HepG2 (cell line): Measurements from ENCODE around the gene ENDOU. TPM values are rescaled to one million over a fixed set of nuclear protein-coding genes. Genes with fewer than 3 reads are reported as not detected.
A peak's percentile ranks its signal among the peaks of the same experiment; 100 is the strongest.

Experiments used
- ATAC-seq: fragments of 200-7000 bp; cut with Tn5 transposase; 3 replicates; pipeline ENCODE4 v1.9.1; 2020; ENCODE audit warnings: mild to moderate bottlenecking, moderate library complexity
- BruUV-seq: library from RNA; stranded (reverse); fragments of 400-500 nt; replicated peaks from 2 replicates; lab custom pipeline; 2021; lab: Mats Ljungman, UMichigan
- CTCF ChIA-PET: fragments of 300-600 bp; formaldehyde crosslinking; extraction: SDS; loops from one replicate; lab custom pipeline; 2021; ENCODE audit warnings: low total read pairs, inconsistent platforms, low intra/inter-chr PET ratio; lab: Yijun Ruan, JAX
- POLR2A ChIA-PET: fragments of 350-600 bp; sonication (Branson Sonifier 250); formaldehyde crosslinking; loops from one replicate; lab custom pipeline; 2020; ENCODE audit warnings: antibody characterized with exemption, inconsistent platforms; lab: Yijun Ruan, JAX
- DNase-seq: peaks from one replicate; pipeline ENCODE4 v3.0.0-alpha.2; 2015; ENCODE audit warnings: low spot score
- FAIRE-seq: peaks from 3 replicates; lab custom pipeline; 2011; peaks lifted over from hg19 to GRCh38; lab: Jason Lieb, UNC
- H2AFZ ChIP-seq: one replicate; pipeline ENCODE4 v1.6.1; 2011; ENCODE audit warnings: low read length, inconsistent platforms
- H3K27ac ChIP-seq: fragments of 300-600 bp; 3 replicates; pipeline ENCODE4 v1.8.0; 2011; ENCODE audit warnings: mixed run types, mild to moderate bottlenecking, mixed read lengths, low read length, inconsistent platforms; ENCODE audit not compliant: insufficient read depth; ENCODE audit errors: extremely low read length
- H3K27me3 ChIP-seq, 2 experiments: fragments of 200-600 bp in 1 of 2; 2 replicates in 1 of 2; 3 replicates in 1 of 2; pipeline versions ENCODE4 v1.6.0 to v1.8.0; 2011; ENCODE audit warnings: low read length in 2 of 2, mild to moderate bottlenecking in 2 of 2, moderate library complexity in 2 of 2, inconsistent platforms in 1 of 2; ENCODE audit not compliant: insufficient read depth in 2 of 2, control insufficient read depth in 1 of 2
- H3K36me3 ChIP-seq, 2 experiments: fragments of 200-600 bp in 1 of 2; replicated peaks in 1 of 2; 2 replicates in 1 of 2; 3 replicates in 1 of 2; pipeline versions ENCODE4 v1.5.1 to v1.8.0; 2011; ENCODE audit warnings: low read length in 2 of 2, inconsistent platforms in 1 of 2; ENCODE audit not compliant: insufficient read depth in 2 of 2, control insufficient read depth in 1 of 2
- H3K4me1 ChIP-seq: 2 replicates; pipeline ENCODE4 v1.5.1; 2012; ENCODE audit warnings: low read length, inconsistent platforms; ENCODE audit not compliant: insufficient read depth
- H3K4me2 ChIP-seq: 2 replicates; pipeline ENCODE4 v1.6.0; 2011; ENCODE audit warnings: low read depth, low read length, inconsistent platforms
- H3K4me3 ChIP-seq, 3 experiments: fragments of 200-600 bp in 1 of 3; sonication (generic), shearing (Covaris generic) in 1 of 3; replicated peaks in 1 of 3; 2 replicates each; pipeline ENCODE4 v1.5.1; 2011 to 2016; ENCODE audit warnings: low read length in 3 of 3, inconsistent platforms in 2 of 3, low read depth in 2 of 3, mild to moderate bottlenecking in 2 of 3, control low read depth in 1 of 3, mixed read lengths in 1 of 3; ENCODE audit not compliant: insufficient read depth in 1 of 3
- H3K79me2 ChIP-seq: one replicate; pipeline ENCODE4 v1.6.1; 2011; ENCODE audit warnings: low read length, inconsistent platforms; ENCODE audit not compliant: insufficient read depth
- H3K9ac ChIP-seq: 2 replicates; pipeline ENCODE4 v1.6.0; 2011; ENCODE audit warnings: mild to moderate bottlenecking, low read depth, low read length, inconsistent platforms; ENCODE audit not compliant: insufficient read depth
- H3K9me3 ChIP-seq: 2 replicates; pipeline ENCODE4 v1.5.1; 2012; ENCODE audit warnings: mild to moderate bottlenecking, low read length
- H4K20me1 ChIP-seq: 2 replicates; pipeline ENCODE4 v1.6.0; 2011; ENCODE audit warnings: inconsistent platforms, mild to moderate bottlenecking, low read length, moderate library complexity; ENCODE audit not compliant: insufficient read depth
- NR2F2 ChIP-seq: IDR thresholded peaks from 2 replicates; pipeline ENCODE4 v1.6.1; 2012; ENCODE audit warnings: low read depth, inconsistent platforms, borderline replicate concordance
- POLR2AphosphoS2 ChIP-seq: IDR thresholded peaks from 2 replicates; pipeline ENCODE4 v1.6.1; 2011; ENCODE audit warnings: low read depth, low read length, improper control_type of control experiment
- ZBTB7A ChIP-seq: sonication (generic); formaldehyde crosslinking; IDR thresholded peaks from 2 replicates; pipeline ENCODE4 v1.8.0; 2022; ENCODE audit warnings: mild to moderate bottlenecking, missing genetic modification reagents
- ZNF383 ChIP-seq: sonication (generic); formaldehyde crosslinking; IDR thresholded peaks from 2 replicates; pipeline ENCODE4 v1.4.0; 2020; ENCODE audit warnings: missing genetic modification reagents, mild to moderate bottlenecking, borderline replicate concordance
- ZNF589 ChIP-seq: sonication (generic); formaldehyde crosslinking; conservative IDR thresholded peaks from 2 replicates; pipeline ENCODE4 v1.8.0; 2022; ENCODE audit warnings: mild to moderate bottlenecking, moderate library complexity, missing genetic modification reagents
- ZNF772 ChIP-seq: sonication (generic); formaldehyde crosslinking; IDR thresholded peaks from 2 replicates; pipeline ENCODE4 v1.5.0; 2020; ENCODE audit warnings: mild to moderate bottlenecking, missing genetic modification reagents
- WGBS: methylation state at CpG from one replicate; pipeline ENCODE4 v1.1.6; 2017; ENCODE audit warnings: low lambda C conversion rate; 5-methylcytosine and 5-hydroxymethylcytosine counted together
- in situ Hi-C: cut with HindIII; loops from 2 replicates; pipeline ENCODE4 v1.10.0; 2017; ENCODE audit warnings: low pct_unique_long_range_greater_than_20kb; ENCODE audit not compliant: extremely low pct_ligation_motif_present
- intact Hi-C: fragments of 100-400 bp; cut with micrococcal nuclease; formaldehyde crosslinking; loops from one replicate; pipeline ENCODE4 v1.10.0; 2022; ENCODE audit not compliant: unreplicated experiment
- polyA plus RNA-seq, 8 experiments: library from polyadenylated mRNA; depleted of rRNA in 3 of 8; stranded (reverse) in 7 of 8; unstranded in 1 of 8; fragments of >200 nt; fragmentation: Illumina TruSeq in 4 of 8; extraction: Trizol in 4 of 8; gene quantifications; 2 replicates each; pipeline versions ENCODE4 v1.2.1 to v1.2.3, GENCODE V29; 2011 to 2016; ENCODE audit warnings: low read depth in 4 of 8, missing spikeins in 1 of 8, mixed read lengths in 1 of 8; ENCODE audit not compliant: insufficient read depth in 1 of 8
- total RNA-seq, 5 experiments: library from RNA; depleted of rRNA; stranded (reverse); fragments of >200 nt; fragmentation: Illumina TruSeq; extraction: Trizol; gene quantifications; 2 replicates each; pipeline ENCODE4 v1.2.3, GENCODE V29; 2016; ENCODE audit warnings: low read depth in 1 of 5
- TF ChIP-seq, protein P1 (sequence below): sonication (generic); formaldehyde crosslinking; IDR thresholded peaks from 2 replicates; pipeline ENCODE4 v1.5.0; 2020; ENCODE audit warnings: mild to moderate bottlenecking, missing genetic modification reagents, borderline replicate concordance
- TF ChIP-seq, protein P2 (sequence below): sonication (generic); formaldehyde crosslinking; IDR thresholded peaks from 2 replicates; pipeline ENCODE4 v1.5.1; 2020; ENCODE audit warnings: mild to moderate bottlenecking, missing genetic modification reagents, moderate library complexity

Gene ENDOU
- total and polyA plus RNA-seq, 2 of the 13 experiments (the other 11 are each of a cell fraction or from before 2014, with no cell fraction given) = not detected

DNA sequence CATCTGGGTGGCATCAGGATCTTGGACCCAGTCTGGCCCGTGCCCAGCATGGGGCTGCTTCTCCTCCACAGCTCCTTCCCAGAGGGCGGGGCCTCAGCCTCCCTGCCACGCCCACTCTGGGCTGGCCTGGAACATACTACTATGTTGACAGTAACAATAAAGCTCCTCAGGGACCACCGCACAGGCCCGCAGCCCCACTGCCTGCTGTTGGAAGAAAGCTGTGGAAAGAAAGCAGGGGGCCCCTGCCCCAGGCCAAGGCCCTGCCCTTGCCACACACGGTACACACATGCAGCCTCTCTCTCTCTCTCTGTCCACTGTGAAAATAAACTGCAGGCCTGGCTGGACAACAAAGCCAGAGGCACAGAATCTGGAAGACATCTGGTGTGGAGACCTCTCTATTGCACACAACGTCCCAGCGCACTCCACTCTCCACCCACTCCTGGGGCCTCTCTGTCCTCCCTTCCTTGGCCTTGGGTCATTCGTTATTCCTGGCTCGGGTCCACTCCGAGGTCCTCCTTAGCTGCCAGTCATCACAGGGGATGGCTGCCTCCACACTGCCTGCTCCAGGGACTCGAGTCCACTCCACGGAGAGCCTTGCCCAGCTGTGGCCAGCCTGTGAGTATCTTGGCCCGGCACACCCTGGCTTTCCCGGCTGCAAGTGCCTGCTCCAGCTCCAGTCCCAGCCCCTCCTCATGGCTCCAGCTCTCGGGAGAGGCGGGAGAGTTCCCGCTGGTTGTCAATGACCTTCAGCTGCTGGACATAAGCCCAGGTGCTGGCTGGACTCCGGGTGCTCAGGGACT, 11.8 kb upstream of the ENDOU start:
- no peak for FAIRE-seq
- Histone ChIP-seq H4K20me1 (no peaks in the 10 kb centered on the region), H3K36me3 (no peaks in the 10 kb centered on the region), H3K79me2 (no peaks in the 10 kb centered on the region), H3K27ac (no peak overlapping the region), H3K9ac (no peak overlapping the region), H2AFZ (no peak overlapping the region), H3K4me3 (peak overlapping the region in 1 of 3 experiments; percentile 26; a peak in 1 of 6 replicates), H3K4me2 (peak overlapping the region; percentile 51; the same call in 1 of the 2 replicates), H3K27me3 (peaks cover 12 to 36% of the 10 kb centered on the region in 2 experiments), H3K4me1 (peaks cover 32% of the 10 kb centered on the region), H3K9me3 (no peaks in the 10 kb centered on the region)
- DNase-seq = no peak
- intact Hi-C loops (no loop called here), in situ Hi-C loops (no loop called here)
- no TSS peak for BruUV-seq
- POLR2A ChIA-PET = interaction anchor here (1.4 kb wide), 1 partner anchor 31 kb away, joined by 6 read pairs; the partner anchor contains the start of gene RPAP3
- CTCF ChIA-PET = interaction anchor here (0.9 kb wide), 1 partner anchor 102 kb away, joined by 3 read pairs; no protein-coding TSS in a partner anchor
- WGBS = 0% methylated on average over 10 of the region's 19 CpGs
- peak; percentile 59 for ATAC-seq
- TF ChIP-seq, protein P1, sequence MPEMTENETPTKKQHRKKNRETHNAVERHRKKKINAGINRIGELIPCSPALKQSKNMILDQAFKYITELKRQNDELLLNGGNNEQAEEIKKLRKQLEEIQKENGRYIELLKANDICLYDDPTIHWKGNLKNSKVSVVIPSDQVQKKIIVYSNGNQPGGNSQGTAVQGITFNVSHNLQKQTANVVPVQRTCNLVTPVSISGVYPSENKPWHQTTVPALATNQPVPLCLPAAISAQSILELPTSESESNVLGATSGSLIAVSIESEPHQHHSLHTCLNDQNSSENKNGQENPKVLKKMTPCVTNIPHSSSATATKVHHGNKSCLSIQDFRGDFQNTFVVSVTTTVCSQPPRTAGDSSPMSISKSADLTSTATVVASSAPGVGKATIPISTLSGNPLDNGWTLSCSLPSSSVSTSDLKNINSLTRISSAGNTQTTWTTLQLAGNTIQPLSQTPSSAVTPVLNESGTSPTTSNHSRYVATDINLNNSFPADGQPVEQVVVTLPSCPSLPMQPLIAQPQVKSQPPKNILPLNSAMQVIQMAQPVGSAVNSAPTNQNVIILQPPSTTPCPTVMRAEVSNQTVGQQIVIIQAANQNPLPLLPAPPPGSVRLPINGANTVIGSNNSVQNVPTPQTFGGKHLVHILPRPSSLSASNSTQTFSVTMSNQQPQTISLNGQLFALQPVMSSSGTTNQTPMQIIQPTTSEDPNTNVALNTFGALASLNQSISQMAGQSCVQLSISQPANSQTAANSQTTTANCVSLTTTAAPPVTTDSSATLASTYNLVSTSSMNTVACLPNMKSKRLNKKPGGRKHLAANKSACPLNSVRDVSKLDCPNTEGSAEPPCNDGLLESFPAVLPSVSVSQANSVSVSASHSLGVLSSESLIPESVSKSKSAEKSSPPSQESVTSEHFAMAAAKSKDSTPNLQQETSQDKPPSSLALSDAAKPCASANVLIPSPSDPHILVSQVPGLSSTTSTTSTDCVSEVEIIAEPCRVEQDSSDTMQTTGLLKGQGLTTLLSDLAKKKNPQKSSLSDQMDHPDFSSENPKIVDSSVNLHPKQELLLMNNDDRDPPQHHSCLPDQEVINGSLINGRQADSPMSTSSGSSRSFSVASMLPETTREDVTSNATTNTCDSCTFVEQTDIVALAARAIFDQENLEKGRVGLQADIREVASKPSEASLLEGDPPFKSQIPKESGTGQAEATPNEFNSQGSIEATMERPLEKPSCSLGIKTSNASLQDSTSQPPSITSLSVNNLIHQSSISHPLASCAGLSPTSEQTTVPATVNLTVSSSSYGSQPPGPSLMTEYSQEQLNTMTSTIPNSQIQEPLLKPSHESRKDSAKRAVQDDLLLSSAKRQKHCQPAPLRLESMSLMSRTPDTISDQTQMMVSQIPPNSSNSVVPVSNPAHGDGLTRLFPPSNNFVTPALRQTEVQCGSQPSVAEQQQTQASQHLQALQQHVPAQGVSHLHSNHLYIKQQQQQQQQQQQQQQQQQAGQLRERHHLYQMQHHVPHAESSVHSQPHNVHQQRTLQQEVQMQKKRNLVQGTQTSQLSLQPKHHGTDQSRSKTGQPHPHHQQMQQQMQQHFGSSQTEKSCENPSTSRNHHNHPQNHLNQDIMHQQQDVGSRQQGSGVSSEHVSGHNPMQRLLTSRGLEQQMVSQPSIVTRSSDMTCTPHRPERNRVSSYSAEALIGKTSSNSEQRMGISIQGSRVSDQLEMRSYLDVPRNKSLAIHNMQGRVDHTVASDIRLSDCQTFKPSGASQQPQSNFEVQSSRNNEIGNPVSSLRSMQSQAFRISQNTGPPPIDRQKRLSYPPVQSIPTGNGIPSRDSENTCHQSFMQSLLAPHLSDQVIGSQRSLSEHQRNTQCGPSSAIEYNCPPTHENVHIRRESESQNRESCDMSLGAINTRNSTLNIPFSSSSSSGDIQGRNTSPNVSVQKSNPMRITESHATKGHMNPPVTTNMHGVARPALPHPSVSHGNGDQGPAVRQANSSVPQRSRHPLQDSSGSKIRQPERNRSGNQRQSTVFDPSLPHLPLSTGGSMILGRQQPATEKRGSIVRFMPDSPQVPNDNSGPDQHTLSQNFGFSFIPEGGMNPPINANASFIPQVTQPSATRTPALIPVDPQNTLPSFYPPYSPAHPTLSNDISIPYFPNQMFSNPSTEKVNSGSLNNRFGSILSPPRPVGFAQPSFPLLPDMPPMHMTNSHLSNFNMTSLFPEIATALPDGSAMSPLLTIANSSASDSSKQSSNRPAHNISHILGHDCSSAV (CRISPR knock-in tag) = no peak
- no peak for TF ChIP-seq ZNF383
- no peak for TF ChIP-seq ZNF589
- TF ChIP-seq ZBTB7A (CRISPR knock-in tag) = no peak
- no peak for TF ChIP-seq NR2F2
- no peak for TF ChIP-seq POLR2AphosphoS2
- TF ChIP-seq, protein P2, sequence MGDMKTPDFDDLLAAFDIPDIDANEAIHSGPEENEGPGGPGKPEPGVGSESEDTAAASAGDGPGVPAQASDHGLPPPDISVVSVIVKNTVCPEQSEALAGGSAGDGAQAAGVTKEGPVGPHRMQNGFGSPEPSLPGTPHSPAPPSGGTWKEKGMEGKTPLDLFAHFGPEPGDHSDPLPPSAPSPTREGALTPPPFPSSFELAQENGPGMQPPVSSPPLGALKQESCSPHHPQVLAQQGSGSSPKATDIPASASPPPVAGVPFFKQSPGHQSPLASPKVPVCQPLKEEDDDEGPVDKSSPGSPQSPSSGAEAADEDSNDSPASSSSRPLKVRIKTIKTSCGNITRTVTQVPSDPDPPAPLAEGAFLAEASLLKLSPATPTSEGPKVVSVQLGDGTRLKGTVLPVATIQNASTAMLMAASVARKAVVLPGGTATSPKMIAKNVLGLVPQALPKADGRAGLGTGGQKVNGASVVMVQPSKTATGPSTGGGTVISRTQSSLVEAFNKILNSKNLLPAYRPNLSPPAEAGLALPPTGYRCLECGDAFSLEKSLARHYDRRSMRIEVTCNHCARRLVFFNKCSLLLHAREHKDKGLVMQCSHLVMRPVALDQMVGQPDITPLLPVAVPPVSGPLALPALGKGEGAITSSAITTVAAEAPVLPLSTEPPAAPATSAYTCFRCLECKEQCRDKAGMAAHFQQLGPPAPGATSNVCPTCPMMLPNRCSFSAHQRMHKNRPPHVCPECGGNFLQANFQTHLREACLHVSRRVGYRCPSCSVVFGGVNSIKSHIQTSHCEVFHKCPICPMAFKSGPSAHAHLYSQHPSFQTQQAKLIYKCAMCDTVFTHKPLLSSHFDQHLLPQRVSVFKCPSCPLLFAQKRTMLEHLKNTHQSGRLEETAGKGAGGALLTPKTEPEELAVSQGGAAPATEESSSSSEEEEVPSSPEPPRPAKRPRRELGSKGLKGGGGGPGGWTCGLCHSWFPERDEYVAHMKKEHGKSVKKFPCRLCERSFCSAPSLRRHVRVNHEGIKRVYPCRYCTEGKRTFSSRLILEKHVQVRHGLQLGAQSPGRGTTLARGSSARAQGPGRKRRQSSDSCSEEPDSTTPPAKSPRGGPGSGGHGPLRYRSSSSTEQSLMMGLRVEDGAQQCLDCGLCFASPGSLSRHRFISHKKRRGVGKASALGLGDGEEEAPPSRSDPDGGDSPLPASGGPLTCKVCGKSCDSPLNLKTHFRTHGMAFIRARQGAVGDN (CRISPR knock-in tag) = peak; percentile 35
- no peak for TF ChIP-seq ZNF772 (CRISPR knock-in tag)
